Stomach (tissue), 4 donors: Measurements from ENCODE around the gene FAM83F.

Experiments
- CTCF ChIP-seq, 7 experiments: fragments of 450-650 bp in 4 of 7; fragments of 200-600 bp in 3 of 7; sonication (generic) in 3 of 7; IDR thresholded peaks; one replicate each; pipeline ENCODE4 v1.5.1; 2016 to 2019; ENCODE audit warnings: antibody characterized with exemption in 7 of 7, control low read depth in 2 of 7, mild to moderate bottlenecking in 1 of 7
- POLR2A ChIP-seq, 4 donors: fragments of 450-650 bp; IDR thresholded peaks; one replicate each; pipeline ENCODE4 v1.6.1; 2016; ENCODE audit warnings: antibody characterized with exemption in 4 of 4, control low read depth in 2 of 4, mild to moderate bottlenecking in 1 of 4, moderate library complexity in 1 of 4

DNA sequence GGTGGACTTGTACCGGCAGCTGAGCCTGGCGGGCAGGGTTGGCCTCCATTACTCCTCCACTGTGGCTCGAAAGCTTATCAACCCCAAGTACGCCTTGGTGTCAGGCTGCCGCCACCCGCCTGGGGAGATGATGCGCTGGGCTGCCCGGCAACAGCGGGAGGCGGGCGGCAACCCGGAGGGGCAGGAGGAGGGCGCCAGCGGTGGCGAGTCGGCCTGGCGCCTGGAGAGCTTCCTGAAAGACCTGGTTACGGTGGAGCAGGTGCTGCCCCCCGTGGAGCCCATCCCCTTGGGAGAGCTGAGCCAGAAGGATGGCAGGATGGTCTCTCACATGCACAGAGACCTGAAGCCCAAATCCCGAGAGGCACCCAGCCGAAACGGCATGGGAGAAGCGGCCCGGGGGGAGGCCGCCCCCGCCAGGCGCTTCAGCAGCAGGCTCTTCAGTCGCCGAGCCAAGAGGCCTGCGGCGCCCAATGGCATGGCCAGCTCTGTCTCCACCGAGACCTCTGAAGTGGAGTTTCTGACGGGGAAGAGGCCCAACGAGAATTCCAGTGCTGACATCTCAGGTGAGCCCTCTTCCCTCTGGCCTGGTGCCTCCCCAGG is 26.7 kb downstream of the FAM83F start:
- TF ChIP-seq POLR2A (IDR thresholded peaks at IDR 0.05) (no peak), CTCF (IDR thresholded peaks at IDR 0.05) (no peak)
